ENCODE data around the gene KANSL3. TPM values are rescaled to one million over a fixed set of nuclear protein-coding genes. Genes with fewer than 3 reads are reported as not detected.

The KANSL3 gene
- total and polyA plus RNA-seq, 2 experiments from 2014 or later = 8.9 to 31.4 TPM

DNA sequence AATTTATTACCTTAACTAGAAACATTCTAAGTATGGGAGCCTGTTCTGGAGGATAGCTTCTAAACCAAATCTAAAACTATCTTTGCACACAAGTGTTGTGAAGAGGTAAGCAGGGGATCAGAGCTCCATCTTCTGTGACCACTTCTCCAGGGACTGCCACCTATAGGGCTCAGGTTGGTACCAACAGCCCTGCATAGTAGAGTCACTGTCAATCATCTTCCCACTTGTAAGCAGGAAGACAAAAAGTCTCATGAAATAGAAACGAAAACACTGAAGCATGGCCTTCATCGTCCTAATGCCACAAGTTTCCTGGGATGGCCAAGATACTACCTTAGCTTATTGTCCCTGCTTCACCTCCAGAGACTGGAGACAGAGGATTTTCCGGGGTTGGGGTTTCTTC lies 43.8 kb downstream of the KANSL3 start:
- Mint-ChIP-seq H3K27me3 (ENCODE audit: insufficient read depth, low read depth, poor library complexity) (no peaks in the 10 kb centered on the region), H3K36me3 (ENCODE audit: low read depth) (peaks cover 43% of the 10 kb centered on the region), H3K4me1 (no peaks in the 10 kb centered on the region), H3K9me3 (no peaks in the 10 kb centered on the region), H3K27ac (no peak overlapping the region), H3K4me3 (no peak overlapping the region)
- H2AFZ ChIP-seq = no peak overlapping the region
- no peaks in the 10 kb centered on the region for H3F3A ChIP-seq (replicated peaks; ENCODE audit: low read depth)
- H3K4me3 ChIP-seq = no peak overlapping the region
- no peak for ATAC-seq
- H3K4me2 ChIP-seq = no peak overlapping the region
- H3K36me3 ChIP-seq (ENCODE audit: insufficient read depth) = 0 out of 2 replicates have a peak, but pooled peaks cover 23% of the 10 kb centered on the region
- no peaks in the 10 kb centered on the region for H3K27me3 ChIP-seq (ENCODE audit: insufficient read depth)
- no peak for DNase-seq (ENCODE audit: low spot score)
- no peaks in the 10 kb centered on the region for H3K79me2 ChIP-seq (replicated peaks; ENCODE audit: insufficient read depth)
- H4K20me1 ChIP-seq (replicated peaks; ENCODE audit: insufficient read depth) = no peaks in the 10 kb centered on the region; the same call in 1 of the 2 replicates
- no peaks in the 10 kb centered on the region for H3K4me1 ChIP-seq (ENCODE audit: insufficient read depth)
- no peak overlapping the region for H3K27ac ChIP-seq (ENCODE audit: low read depth)
- TF ChIP-seq EZH2 (IDR thresholded peaks at IDR 0.05; ENCODE audit: low read depth, unreplicated experiment) = no peak
- no peak for TF ChIP-seq JUNB (IDR thresholded peaks at IDR 0.05; ENCODE audit: unreplicated experiment)
- no peak for TF ChIP-seq EZH2phosphoT487 (IDR thresholded peaks at IDR 0.05; ENCODE audit: unreplicated experiment)
- TF ChIP-seq, protein P1, sequence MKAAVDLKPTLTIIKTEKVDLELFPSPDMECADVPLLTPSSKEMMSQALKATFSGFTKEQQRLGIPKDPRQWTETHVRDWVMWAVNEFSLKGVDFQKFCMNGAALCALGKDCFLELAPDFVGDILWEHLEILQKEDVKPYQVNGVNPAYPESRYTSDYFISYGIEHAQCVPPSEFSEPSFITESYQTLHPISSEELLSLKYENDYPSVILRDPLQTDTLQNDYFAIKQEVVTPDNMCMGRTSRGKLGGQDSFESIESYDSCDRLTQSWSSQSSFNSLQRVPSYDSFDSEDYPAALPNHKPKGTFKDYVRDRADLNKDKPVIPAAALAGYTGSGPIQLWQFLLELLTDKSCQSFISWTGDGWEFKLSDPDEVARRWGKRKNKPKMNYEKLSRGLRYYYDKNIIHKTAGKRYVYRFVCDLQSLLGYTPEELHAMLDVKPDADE (IDR thresholded peaks at IDR 0.05) = no peak
- H3K9me2 ChIP-seq (ENCODE audit: insufficient read depth) = no peaks in the 10 kb centered on the region

DNA sequence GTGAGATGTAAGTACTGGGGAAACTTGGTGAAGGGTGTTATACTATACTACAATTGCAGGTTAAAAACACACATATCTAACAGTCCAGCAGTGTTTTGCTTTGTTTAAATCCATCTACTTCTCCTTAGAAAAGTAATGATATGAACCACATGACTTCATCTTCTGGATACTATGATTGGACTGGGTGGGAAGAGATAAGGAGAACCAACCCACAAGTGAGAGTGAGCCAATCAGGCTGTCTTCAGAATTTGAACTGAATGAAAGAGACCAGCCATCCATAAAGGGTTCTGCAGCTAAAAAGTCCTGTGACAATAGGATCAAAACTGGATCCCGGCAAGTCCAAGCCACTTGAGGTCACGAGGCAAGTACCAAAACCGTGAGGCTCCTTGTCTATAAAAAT lies 46.6 kb downstream of the KANSL3 start:
- no peaks in the 10 kb centered on the region for H3K79me2 ChIP-seq (replicated peaks; ENCODE audit: insufficient read depth)
- ATAC-seq = no peak
- Mint-ChIP-seq H3K4me1 (peaks cover 9% of the 10 kb centered on the region; the same call in 2 of the 3 replicates), H3K27me3 (ENCODE audit: insufficient read depth, low read depth, poor library complexity) (no peaks in the 10 kb centered on the region), H3K27ac (no peak overlapping the region), H3K4me3 (no peak overlapping the region), H3K36me3 (ENCODE audit: low read depth) (peaks cover 31% of the 10 kb centered on the region), H3K9me3 (no peaks in the 10 kb centered on the region)
- H3K27me3 ChIP-seq (ENCODE audit: insufficient read depth) = no peaks in the 10 kb centered on the region
- no peak for DNase-seq (ENCODE audit: low spot score)
- no peak overlapping the region for H3K27ac ChIP-seq (ENCODE audit: low read depth)
- no peak overlapping the region for H3K4me2 ChIP-seq
- H3K4me3 ChIP-seq = no peak overlapping the region
- no peaks in the 10 kb centered on the region for H3K9me2 ChIP-seq (ENCODE audit: insufficient read depth)
- H3K36me3 ChIP-seq (ENCODE audit: insufficient read depth) = 0 out of 2 replicates have a peak, but pooled peaks cover 16% of the 10 kb centered on the region
- no peak overlapping the region for H2AFZ ChIP-seq
- no peaks in the 10 kb centered on the region for H3F3A ChIP-seq (replicated peaks; ENCODE audit: low read depth)
- H4K20me1 ChIP-seq (replicated peaks; ENCODE audit: insufficient read depth) = no peaks in the 10 kb centered on the region; the same call in 1 of the 2 replicates
- 0 out of 2 replicates have a peak, but pooled peaks cover 4% of the 10 kb centered on the region for H3K4me1 ChIP-seq (ENCODE audit: insufficient read depth)
- no peak for TF ChIP-seq EZH2 (IDR thresholded peaks at IDR 0.05; ENCODE audit: low read depth, unreplicated experiment)
- no peak for TF ChIP-seq JUNB (IDR thresholded peaks at IDR 0.05; ENCODE audit: unreplicated experiment)
- TF ChIP-seq ZNF114 (CRISPR knock-in tag; IDR thresholded peaks at IDR 0.05) = no peak
- no peak for TF ChIP-seq POLR2AphosphoS5 (IDR thresholded peaks at IDR 0.05; ENCODE audit: low read depth)
- TF ChIP-seq, protein P1 (IDR thresholded peaks at IDR 0.05) = no peak
- no peak for TF ChIP-seq NANOG (IDR thresholded peaks at IDR 0.05; ENCODE audit: borderline replicate concordance)
- TF ChIP-seq, protein P2, sequence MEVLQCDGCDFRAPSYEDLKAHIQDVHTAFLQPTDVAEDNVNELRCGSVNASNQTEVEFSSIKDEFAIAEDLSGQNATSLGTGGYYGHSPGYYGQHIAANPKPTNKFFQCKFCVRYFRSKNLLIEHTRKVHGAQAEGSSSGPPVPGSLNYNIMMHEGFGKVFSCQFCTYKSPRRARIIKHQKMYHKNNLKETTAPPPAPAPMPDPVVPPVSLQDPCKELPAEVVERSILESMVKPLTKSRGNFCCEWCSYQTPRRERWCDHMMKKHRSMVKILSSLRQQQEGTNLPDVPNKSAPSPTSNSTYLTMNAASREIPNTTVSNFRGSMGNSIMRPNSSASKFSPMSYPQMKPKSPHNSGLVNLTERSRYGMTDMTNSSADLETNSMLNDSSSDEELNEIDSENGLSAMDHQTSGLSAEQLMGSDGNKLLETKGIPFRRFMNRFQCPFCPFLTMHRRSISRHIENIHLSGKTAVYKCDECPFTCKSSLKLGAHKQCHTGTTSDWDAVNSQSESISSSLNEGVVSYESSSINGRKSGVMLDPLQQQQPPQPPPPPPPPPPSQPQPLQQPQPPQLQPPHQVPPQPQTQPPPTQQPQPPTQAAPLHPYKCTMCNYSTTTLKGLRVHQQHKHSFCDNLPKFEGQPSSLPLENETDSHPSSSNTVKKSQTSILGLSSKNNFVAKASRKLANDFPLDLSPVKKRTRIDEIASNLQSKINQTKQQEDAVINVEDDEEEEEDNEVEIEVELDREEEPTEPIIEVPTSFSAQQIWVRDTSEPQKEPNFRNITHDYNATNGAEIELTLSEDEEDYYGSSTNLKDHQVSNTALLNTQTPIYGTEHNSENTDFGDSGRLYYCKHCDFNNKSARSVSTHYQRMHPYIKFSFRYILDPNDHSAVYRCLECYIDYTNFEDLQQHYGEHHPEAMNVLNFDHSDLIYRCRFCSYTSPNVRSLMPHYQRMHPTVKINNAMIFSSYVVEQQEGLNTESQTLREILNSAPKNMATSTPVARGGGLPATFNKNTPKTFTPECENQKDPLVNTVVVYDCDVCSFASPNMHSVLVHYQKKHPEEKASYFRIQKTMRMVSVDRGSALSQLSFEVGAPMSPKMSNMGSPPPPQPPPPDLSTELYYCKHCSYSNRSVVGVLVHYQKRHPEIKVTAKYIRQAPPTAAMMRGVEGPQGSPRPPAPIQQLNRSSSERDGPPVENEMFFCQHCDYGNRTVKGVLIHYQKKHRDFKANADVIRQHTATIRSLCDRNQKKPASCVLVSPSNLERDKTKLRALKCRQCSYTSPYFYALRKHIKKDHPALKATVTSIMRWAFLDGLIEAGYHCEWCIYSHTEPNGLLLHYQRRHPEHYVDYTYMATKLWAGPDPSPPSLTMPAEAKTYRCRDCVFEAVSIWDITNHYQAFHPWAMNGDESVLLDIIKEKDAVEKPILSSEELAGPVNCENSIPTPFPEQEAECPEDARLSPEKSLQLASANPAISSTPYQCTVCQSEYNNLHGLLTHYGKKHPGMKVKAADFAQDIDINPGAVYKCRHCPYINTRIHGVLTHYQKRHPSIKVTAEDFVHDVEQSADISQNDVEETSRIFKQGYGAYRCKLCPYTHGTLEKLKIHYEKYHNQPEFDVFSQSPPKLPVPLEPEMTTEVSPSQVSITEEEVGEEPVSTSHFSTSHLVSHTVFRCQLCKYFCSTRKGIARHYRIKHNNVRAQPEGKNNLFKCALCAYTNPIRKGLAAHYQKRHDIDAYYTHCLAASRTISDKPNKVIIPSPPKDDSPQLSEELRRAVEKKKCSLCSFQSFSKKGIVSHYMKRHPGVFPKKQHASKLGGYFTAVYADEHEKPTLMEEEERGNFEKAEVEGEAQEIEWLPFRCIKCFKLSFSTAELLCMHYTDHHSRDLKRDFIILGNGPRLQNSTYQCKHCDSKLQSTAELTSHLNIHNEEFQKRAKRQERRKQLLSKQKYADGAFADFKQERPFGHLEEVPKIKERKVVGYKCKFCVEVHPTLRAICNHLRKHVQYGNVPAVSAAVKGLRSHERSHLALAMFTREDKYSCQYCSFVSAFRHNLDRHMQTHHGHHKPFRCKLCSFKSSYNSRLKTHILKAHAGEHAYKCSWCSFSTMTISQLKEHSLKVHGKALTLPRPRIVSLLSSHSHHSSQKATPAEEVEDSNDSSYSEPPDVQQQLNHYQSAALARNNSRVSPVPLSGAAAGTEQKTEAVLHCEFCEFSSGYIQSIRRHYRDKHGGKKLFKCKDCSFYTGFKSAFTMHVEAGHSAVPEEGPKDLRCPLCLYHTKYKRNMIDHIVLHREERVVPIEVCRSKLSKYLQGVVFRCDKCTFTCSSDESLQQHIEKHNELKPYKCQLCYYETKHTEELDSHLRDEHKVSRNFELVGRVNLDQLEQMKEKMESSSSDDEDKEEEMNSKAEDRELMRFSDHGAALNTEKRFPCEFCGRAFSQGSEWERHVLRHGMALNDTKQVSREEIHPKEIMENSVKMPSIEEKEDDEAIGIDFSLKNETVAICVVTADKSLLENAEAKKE (CRISPR knock-in tag; IDR thresholded peaks at IDR 0.05) = no peak
- no peak for TF ChIP-seq EZH2phosphoT487 (IDR thresholded peaks at IDR 0.05; ENCODE audit: unreplicated experiment)
- TF ChIP-seq, protein P3, sequence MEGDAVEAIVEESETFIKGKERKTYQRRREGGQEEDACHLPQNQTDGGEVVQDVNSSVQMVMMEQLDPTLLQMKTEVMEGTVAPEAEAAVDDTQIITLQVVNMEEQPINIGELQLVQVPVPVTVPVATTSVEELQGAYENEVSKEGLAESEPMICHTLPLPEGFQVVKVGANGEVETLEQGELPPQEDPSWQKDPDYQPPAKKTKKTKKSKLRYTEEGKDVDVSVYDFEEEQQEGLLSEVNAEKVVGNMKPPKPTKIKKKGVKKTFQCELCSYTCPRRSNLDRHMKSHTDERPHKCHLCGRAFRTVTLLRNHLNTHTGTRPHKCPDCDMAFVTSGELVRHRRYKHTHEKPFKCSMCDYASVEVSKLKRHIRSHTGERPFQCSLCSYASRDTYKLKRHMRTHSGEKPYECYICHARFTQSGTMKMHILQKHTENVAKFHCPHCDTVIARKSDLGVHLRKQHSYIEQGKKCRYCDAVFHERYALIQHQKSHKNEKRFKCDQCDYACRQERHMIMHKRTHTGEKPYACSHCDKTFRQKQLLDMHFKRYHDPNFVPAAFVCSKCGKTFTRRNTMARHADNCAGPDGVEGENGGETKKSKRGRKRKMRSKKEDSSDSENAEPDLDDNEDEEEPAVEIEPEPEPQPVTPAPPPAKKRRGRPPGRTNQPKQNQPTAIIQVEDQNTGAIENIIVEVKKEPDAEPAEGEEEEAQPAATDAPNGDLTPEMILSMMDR (conservative IDR thresholded peaks at IDR 0.05; ENCODE audit: low read depth in 2 of 2) = no peak
- no peak for TF ChIP-seq STAT1 (IDR thresholded peaks at IDR 0.05; ENCODE audit: unreplicated experiment)
- TF ChIP-seq ZNF331 (CRISPR knock-in tag; IDR thresholded peaks at IDR 0.05; ENCODE audit: low read depth) = no peak
- no peak for TF ChIP-seq CREB1 (CRISPR knock-in tag; IDR thresholded peaks at IDR 0.05; ENCODE audit: low read depth)
